ENCODE measurements around the gene ELF1. TPM values are rescaled to one million over a fixed set of nuclear protein-coding genes. Genes with fewer than 3 reads are reported as not detected.

The ELF1 gene
- total RNA-seq, 1 experiment from 2014 or later: 18.7 TPM

DNA sequence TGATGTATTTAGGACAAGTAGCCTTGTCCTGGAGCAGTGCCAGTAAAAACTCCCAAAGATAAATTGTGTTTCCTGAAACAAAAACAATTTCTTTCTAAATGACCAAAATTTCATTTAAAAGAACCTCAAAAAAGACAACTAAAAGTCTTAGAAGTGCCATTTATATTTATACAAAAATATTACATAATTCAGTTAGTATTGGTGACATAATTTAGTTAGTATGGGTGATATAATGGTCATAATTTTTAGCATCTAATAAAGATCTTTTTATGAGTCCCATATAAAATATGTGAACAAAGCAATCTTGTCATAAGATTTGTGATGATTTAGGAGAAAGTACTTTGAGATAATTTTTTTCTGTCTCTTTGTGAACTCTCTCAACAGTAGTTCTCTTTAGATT, 76.0 kb downstream of the ELF1 start:
- ChIA-PET POLR2A (no interaction called here), CTCF (no interaction called here)
- TF ChIP-seq FOXK1 (CRISPR knock-in tag; IDR thresholded peaks at IDR 0.05) (no peak), ZNF232 (CRISPR knock-in tag; IDR thresholded peaks at IDR 0.05) (no peak), ZNF671 (CRISPR knock-in tag; IDR thresholded peaks at IDR 0.05) (no peak), TCF7 (CRISPR knock-in tag; IDR thresholded peaks at IDR 0.05; ENCODE audit: low read depth) (no peak), FOXP1 (CRISPR knock-in tag; IDR thresholded peaks at IDR 0.05; ENCODE audit: borderline replicate concordance) (no peak)
- TF ChIP-seq, protein P1, sequence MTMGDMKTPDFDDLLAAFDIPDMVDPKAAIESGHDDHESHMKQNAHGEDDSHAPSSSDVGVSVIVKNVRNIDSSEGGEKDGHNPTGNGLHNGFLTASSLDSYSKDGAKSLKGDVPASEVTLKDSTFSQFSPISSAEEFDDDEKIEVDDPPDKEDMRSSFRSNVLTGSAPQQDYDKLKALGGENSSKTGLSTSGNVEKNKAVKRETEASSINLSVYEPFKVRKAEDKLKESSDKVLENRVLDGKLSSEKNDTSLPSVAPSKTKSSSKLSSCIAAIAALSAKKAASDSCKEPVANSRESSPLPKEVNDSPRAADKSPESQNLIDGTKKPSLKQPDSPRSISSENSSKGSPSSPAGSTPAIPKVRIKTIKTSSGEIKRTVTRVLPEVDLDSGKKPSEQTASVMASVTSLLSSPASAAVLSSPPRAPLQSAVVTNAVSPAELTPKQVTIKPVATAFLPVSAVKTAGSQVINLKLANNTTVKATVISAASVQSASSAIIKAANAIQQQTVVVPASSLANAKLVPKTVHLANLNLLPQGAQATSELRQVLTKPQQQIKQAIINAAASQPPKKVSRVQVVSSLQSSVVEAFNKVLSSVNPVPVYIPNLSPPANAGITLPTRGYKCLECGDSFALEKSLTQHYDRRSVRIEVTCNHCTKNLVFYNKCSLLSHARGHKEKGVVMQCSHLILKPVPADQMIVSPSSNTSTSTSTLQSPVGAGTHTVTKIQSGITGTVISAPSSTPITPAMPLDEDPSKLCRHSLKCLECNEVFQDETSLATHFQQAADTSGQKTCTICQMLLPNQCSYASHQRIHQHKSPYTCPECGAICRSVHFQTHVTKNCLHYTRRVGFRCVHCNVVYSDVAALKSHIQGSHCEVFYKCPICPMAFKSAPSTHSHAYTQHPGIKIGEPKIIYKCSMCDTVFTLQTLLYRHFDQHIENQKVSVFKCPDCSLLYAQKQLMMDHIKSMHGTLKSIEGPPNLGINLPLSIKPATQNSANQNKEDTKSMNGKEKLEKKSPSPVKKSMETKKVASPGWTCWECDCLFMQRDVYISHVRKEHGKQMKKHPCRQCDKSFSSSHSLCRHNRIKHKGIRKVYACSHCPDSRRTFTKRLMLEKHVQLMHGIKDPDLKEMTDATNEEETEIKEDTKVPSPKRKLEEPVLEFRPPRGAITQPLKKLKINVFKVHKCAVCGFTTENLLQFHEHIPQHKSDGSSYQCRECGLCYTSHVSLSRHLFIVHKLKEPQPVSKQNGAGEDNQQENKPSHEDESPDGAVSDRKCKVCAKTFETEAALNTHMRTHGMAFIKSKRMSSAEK (CRISPR knock-in tag; IDR thresholded peaks at IDR 0.05; ENCODE audit: borderline replicate concordance): no peak
- TF ChIP-seq, protein P2, sequence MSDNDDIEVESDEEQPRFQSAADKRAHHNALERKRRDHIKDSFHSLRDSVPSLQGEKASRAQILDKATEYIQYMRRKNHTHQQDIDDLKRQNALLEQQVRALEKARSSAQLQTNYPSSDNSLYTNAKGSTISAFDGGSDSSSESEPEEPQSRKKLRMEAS (CRISPR knock-in tag; IDR thresholded peaks at IDR 0.05): no peak
- H3K4me1 Mint-ChIP-seq: no peaks in the 10 kb centered on the region
- no peak overlapping the region for H3K27ac Mint-ChIP-seq
- H3K9me3 Mint-ChIP-seq: no peaks in the 10 kb centered on the region
- DNase-seq (ENCODE audit: low spot score): no peak
- no peak for ATAC-seq
- no peak overlapping the region for H3K4me3 Mint-ChIP-seq
- H3K27me3 Mint-ChIP-seq (ENCODE audit: low read depth): no peaks in the 10 kb centered on the region
- H3K36me3 Mint-ChIP-seq: no peaks in the 10 kb centered on the region

DNA sequence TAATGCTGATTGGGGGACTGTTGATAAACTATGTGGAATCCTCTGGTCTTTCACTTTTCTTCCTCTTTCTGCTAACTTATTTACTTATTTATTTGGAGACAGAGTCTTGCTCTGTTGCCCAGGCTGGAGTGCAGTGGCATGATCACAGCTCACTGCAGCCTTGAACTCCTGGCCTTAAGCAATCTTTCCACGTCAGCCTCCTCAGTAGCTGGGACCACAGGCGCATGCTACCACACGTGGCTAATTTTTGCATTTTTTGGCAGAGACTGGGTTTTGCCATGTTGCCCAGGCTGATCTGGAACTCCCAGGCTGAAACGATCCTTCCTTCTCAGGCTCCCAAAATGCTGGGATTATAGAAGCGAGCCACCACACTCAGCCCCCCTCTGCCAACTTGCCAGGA, 77.5 kb downstream of the ELF1 start:
- CTCF ChIA-PET: no interaction called here
- no peak for TF ChIP-seq MYBL2 (CRISPR knock-in tag; IDR thresholded peaks at IDR 0.05)
- TF ChIP-seq, protein P3, sequence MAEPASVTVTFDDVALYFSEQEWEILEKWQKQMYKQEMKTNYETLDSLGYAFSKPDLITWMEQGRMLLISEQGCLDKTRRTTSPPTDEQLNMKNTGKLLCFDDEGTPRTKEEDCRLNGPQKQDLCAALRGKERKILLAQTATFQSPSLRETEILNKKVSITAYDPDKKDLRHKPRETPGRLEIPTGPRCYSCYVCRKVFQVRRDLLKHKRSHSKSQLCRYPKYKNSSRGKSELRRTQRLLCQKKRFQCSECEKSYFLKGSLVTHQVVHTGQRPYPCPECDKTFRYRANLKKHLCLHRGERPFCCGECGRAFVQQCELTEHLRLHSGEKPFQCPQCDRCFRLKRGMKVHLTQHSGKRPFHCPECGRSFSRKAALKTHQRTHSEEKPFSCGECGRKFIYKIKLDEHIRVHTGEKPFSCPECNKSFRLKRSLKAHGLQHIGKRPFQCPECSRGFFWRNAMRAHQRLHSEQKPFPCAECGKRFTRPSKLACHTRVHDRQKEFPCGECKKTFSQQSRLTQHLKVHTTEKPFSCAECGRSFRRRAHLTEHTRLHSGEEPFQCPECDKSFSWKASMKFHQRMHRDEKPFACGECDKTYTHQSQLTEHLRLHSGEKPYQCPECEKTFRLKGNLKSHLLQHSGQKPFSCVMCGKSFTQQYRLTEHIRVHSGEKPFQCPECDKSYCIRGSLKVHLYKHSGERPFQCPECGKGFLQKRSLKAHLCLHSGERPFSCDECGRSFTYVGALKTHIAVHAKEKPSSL (CRISPR knock-in tag; conservative IDR thresholded peaks at IDR 0.05): no peak
- no peak for TF ChIP-seq SMAD3 (CRISPR knock-in tag; IDR thresholded peaks at IDR 0.05; ENCODE audit: borderline replicate concordance)
- TF ChIP-seq, protein P4, sequence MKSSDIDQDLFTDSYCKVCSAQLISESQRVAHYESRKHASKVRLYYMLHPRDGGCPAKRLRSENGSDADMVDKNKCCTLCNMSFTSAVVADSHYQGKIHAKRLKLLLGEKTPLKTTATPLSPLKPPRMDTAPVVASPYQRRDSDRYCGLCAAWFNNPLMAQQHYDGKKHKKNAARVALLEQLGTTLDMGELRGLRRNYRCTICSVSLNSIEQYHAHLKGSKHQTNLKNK (CRISPR knock-in tag; IDR thresholded peaks at IDR 0.05): no peak
- H3K4me1 Mint-ChIP-seq: no peaks in the 10 kb centered on the region
- POLR2A ChIA-PET: no interaction called here
- no peaks in the 10 kb centered on the region for H3K36me3 Mint-ChIP-seq
- no peaks in the 10 kb centered on the region for H3K27me3 Mint-ChIP-seq (ENCODE audit: low read depth)
- H3K4me3 Mint-ChIP-seq: no peak overlapping the region
- DNase-seq (ENCODE audit: low spot score) (no peak), ATAC-seq (no peak)
- no peak overlapping the region for H3K27ac Mint-ChIP-seq
- no peaks in the 10 kb centered on the region for H3K9me3 Mint-ChIP-seq

DNA sequence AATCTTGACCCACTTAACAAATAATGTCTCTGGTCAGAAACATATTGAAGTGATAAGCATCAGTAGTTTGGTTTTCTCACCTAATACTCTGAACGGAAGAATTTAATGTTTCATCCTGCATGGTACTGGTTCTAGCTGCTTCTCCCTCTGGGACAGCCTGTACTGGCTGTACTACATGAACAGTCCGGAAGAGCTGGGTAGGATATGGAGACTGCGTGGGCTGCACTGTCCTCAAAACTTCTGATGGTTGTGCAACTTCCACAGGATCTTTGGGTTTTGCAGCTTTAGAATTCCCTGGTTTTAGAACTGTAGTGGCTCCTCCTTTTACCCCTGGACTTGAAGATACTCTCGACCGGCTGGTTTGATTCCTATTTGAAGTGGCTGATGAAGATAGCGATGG, 78.3 kb downstream of the ELF1 start:
- Mint-ChIP-seq H3K9me3 (no peaks in the 10 kb centered on the region), H3K4me3 (no peak overlapping the region), H3K27ac (no peak overlapping the region), H3K36me3 (no peaks in the 10 kb centered on the region), H3K27me3 (ENCODE audit: low read depth) (no peaks in the 10 kb centered on the region), H3K4me1 (no peaks in the 10 kb centered on the region)
- ChIA-PET CTCF (no interaction called here), POLR2A (no interaction called here)
- no peak for ATAC-seq
- DNase-seq (ENCODE audit: low spot score): no peak
- TF ChIP-seq FOXK1 (CRISPR knock-in tag; IDR thresholded peaks at IDR 0.05): no peak
- TF ChIP-seq, protein P5, sequence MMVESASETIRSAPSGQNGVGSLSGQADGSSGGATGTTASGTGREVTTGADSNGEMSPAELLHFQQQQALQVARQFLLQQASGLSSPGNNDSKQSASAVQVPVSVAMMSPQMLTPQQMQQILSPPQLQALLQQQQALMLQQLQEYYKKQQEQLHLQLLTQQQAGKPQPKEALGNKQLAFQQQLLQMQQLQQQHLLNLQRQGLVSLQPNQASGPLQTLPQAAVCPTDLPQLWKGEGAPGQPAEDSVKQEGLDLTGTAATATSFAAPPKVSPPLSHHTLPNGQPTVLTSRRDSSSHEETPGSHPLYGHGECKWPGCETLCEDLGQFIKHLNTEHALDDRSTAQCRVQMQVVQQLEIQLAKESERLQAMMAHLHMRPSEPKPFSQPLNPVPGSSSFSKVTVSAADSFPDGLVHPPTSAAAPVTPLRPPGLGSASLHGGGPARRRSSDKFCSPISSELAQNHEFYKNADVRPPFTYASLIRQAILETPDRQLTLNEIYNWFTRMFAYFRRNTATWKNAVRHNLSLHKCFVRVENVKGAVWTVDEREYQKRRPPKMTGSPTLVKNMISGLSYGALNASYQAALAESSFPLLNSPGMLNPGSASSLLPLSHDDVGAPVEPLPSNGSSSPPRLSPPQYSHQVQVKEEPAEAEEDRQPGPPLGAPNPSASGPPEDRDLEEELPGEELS (CRISPR knock-in tag; IDR thresholded peaks at IDR 0.05): no peak
- TF ChIP-seq, protein P6, sequence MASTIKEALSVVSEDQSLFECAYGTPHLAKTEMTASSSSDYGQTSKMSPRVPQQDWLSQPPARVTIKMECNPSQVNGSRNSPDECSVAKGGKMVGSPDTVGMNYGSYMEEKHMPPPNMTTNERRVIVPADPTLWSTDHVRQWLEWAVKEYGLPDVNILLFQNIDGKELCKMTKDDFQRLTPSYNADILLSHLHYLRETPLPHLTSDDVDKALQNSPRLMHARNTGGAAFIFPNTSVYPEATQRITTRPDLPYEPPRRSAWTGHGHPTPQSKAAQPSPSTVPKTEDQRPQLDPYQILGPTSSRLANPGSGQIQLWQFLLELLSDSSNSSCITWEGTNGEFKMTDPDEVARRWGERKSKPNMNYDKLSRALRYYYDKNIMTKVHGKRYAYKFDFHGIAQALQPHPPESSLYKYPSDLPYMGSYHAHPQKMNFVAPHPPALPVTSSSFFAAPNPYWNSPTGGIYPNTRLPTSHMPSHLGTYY (CRISPR knock-in tag; IDR thresholded peaks at IDR 0.05): no peak
- TF ChIP-seq, protein P7, sequence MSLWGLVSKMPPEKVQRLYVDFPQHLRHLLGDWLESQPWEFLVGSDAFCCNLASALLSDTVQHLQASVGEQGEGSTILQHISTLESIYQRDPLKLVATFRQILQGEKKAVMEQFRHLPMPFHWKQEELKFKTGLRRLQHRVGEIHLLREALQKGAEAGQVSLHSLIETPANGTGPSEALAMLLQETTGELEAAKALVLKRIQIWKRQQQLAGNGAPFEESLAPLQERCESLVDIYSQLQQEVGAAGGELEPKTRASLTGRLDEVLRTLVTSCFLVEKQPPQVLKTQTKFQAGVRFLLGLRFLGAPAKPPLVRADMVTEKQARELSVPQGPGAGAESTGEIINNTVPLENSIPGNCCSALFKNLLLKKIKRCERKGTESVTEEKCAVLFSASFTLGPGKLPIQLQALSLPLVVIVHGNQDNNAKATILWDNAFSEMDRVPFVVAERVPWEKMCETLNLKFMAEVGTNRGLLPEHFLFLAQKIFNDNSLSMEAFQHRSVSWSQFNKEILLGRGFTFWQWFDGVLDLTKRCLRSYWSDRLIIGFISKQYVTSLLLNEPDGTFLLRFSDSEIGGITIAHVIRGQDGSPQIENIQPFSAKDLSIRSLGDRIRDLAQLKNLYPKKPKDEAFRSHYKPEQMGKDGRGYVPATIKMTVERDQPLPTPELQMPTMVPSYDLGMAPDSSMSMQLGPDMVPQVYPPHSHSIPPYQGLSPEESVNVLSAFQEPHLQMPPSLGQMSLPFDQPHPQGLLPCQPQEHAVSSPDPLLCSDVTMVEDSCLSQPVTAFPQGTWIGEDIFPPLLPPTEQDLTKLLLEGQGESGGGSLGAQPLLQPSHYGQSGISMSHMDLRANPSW (CRISPR knock-in tag; conservative IDR thresholded peaks at IDR 0.05; ENCODE audit: low read depth): no peak
- TF ChIP-seq NR2C2 (CRISPR knock-in tag; IDR thresholded peaks at IDR 0.05): no peak

Data from WTC11 (cell line).